Heart left ventricle (tissue), 13 donors: ENCODE data around the gene ADARB1.

ENCODE experiments used
- CTCF ChIP-seq, 12 donors: fragments of 200-600 bp; sonication (generic) in 4 of 12; IDR thresholded peaks; one replicate each; pipeline versions ENCODE4 v1.5.0 to v1.8.0; 2018 to 2022; ENCODE audit warnings: antibody characterized with exemption in 12 of 12, mild to moderate bottlenecking in 5 of 12
- POLR2A ChIP-seq, 2 donors: fragments of 450-650 bp; IDR thresholded peaks; one replicate each; pipeline ENCODE4 v1.6.1; 2017; ENCODE audit warnings: antibody characterized with exemption in 2 of 2, mild to moderate bottlenecking in 2 of 2, moderate library complexity in 2 of 2
- donor health status: ischemic (EF 13 %, LVEDD 7.1; RV severe dilation, severe dysfunction).
- donor health status: DM: no; HTN: yes; CAD: no.
- donor health status: DM: no; HTN: no; CAD: no.
- donor health status: ischemic (EF 25% LVEDD 6.9; RV normal size, moderate dysfunction).
- donor health status: ischemic (EF 25% LVEDD 5.7; RV mildly dilated, moderate dysfunction).
- donor health status: ischemic (EF 35%, LVEDD 5.7; RV mildly dilated, moderate dysfunction).
- donor health status: nonischemic (EF 11% LVEDD 7.7; RV severe dilation, severe dysfunction).
- donor health status: DM: yes; HTN: yes; CAD: no.
- donor health status: PGD.
- donor health status: ischemic (EF 29% LVEDD 5.4; RV normal size, mild dysfunction).
- donor health status: nonischemic (EF 23%, LVEDD 6.1; RV moderate dilation, normal function).

DNA sequence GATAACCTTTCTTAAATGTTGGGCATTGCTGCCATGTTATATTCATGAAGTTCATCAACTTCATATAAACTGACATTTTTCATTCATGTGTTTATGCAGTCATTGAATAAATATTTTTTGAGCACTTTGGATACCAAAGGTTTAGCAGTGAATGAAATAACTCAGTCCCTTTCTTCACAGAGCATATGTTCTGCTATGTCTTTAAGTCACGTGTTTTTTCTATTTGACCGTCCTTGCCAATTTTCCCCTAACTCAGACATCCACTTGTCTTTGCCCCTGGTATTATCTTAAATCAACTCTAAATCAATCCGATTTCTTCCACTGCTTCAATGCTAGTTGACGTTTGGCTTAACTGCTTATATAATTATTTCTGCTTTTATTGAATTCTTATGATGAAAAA lies 16.6 kb downstream of the ADARB1 start:
- TF ChIP-seq CTCF (IDR thresholded peaks at IDR 0.05) (no peak), POLR2A (IDR thresholded peaks at IDR 0.05) (no peak)
